WERI-Rb-1 (cell line): ENCODE measurements around the gene AOPEP.

Experiments used
- DNase-seq: peaks from one replicate; pipeline ENCODE4 v3.0.0-alpha.2; 2020
- H3K27ac ChIP-seq: fragments of 250-450 bp; sonication (Bioruptor Pico); 2 replicates; pipeline ENCODE4 v1.5.1; 2020; ENCODE audit warnings: mild to moderate bottlenecking, moderate library complexity
- H3K27me3 ChIP-seq: fragments of 250-450 bp; sonication (Bioruptor Pico); 2 replicates; pipeline ENCODE4 v1.5.1; 2021; ENCODE audit warnings: mild to moderate bottlenecking, low read depth, moderate library complexity; ENCODE audit not compliant: insufficient read depth, severe bottlenecking
- H3K36me3 ChIP-seq: fragments of 250-450 bp; sonication (Bioruptor Pico); 2 replicates; pipeline ENCODE4 v1.5.1; 2020; ENCODE audit warnings: mild to moderate bottlenecking, moderate library complexity
- H3K4me3 ChIP-seq: 2 replicates; pipeline ENCODE4 v1.5.1; 2011; ENCODE audit warnings: low read depth, mild to moderate bottlenecking, control low read depth, low read length
- H3K9me3 ChIP-seq: fragments of 250-450 bp; sonication (Bioruptor Pico); 2 replicates; pipeline ENCODE4 v1.5.1; 2021; ENCODE audit warnings: mild to moderate bottlenecking, moderate library complexity; ENCODE audit not compliant: severe bottlenecking
- CTCF ChIP-seq: IDR thresholded peaks from 2 replicates; pipeline ENCODE4 v1.5.1; 2011; ENCODE audit warnings: low read depth, mild to moderate bottlenecking, control low read depth, inconsistent platforms, low read length

Gene AOPEP

GRCh38 chr9:95118596-95118995 is 392.1 kb downstream of the AOPEP start:
- TF ChIP-seq CTCF = no peak
- Histone ChIP-seq H3K27me3 (no peaks in the 10 kb centered on the region), H3K4me3 (no peak overlapping the region), H3K36me3 (peaks cover 4% of the 10 kb centered on the region; the same call in 1 of the 2 replicates), H3K27ac (no peak overlapping the region), H3K9me3 (no peaks in the 10 kb centered on the region)
- DNase-seq = no peak

- Histone ChIP-seq H3K4me3 (no peak overlapping the region), H3K27me3 (no peaks in the 10 kb centered on the region), H3K27ac (no peak overlapping the region), H3K9me3 (no peaks in the 10 kb centered on the region), H3K36me3 (peaks cover 10% of the 10 kb centered on the region)
- no peak for DNase-seq
- TF ChIP-seq CTCF = no peak
Measured at GRCh38 chr9:95120781-95121370, 394.4 kb downstream of the AOPEP start.

GRCh38 chr9:95124582-95125367 is 398.3 kb downstream of the AOPEP start:
- Histone ChIP-seq H3K9me3 (no peaks in the 10 kb centered on the region), H3K27me3 (no peaks in the 10 kb centered on the region), H3K27ac (no peak overlapping the region), H3K36me3 (peaks cover 10% of the 10 kb centered on the region), H3K4me3 (no peak overlapping the region)
- peak; percentile 65 for DNase-seq
- peak; percentile 78 for TF ChIP-seq CTCF

- no peak for DNase-seq
- no peak for TF ChIP-seq CTCF
- no peak overlapping the region for H3K27ac ChIP-seq
Measured at GRCh38 chr9:95125652-95126051, 399.2 kb downstream of the AOPEP start.

GRCh38 chr9:95126739-95127138 is 400.2 kb downstream of the AOPEP start:
- Histone ChIP-seq H3K9me3 (no peaks in the 10 kb centered on the region), H3K4me3 (no peak overlapping the region), H3K36me3 (peaks cover 10% of the 10 kb centered on the region), H3K27me3 (no peaks in the 10 kb centered on the region), H3K27ac (no peak overlapping the region)
- TF ChIP-seq CTCF = no peak
- no peak for DNase-seq

More at GRCh38 chr9:95125652-95126051, 399.2 kb downstream of the AOPEP start:
- Histone ChIP-seq H3K4me3 (no peak overlapping the region), H3K27me3 (no peaks in the 10 kb centered on the region), H3K36me3 (peaks cover 10% of the 10 kb centered on the region), H3K9me3 (no peaks in the 10 kb centered on the region)
